HEK293 (cell line): Measurements from ENCODE around the gene PAX9.
A peak's percentile ranks its signal among the peaks of the same experiment; 100 is the strongest.

ENCODE experiments used
- CTCF ChIA-PET: fragments of 350-600 bp; formaldehyde crosslinking; extraction: SDS; loops from one replicate; lab custom pipeline; 2021; ENCODE audit warnings: antibody characterized with exemption; lab: Yijun Ruan, JAX
- POLR2A ChIA-PET: fragments of 300-600 bp; formaldehyde crosslinking; extraction: SDS; loops from one replicate; lab custom pipeline; 2020; ENCODE audit warnings: antibody characterized with exemption, inconsistent platforms; lab: Yijun Ruan, JAX
- H3K27ac ChIP-seq: fragments of 200-500 bp; sonication (Bioruptor generic); 2 replicates; pipeline ENCODE4 v1.5.1; 2014; ENCODE audit warnings: low read depth, low read length, control low read depth, inconsistent platforms; ENCODE audit errors: extremely low read depth
- H3K36me3 ChIP-seq, 2 experiments: fragments of 200-500 bp in 1 of 2; sonication (Bioruptor generic) in 1 of 2; 1 replicate in 1 of 2; 2 replicates in 1 of 2; pipeline ENCODE4 v1.5.1; 2014 to 2017; ENCODE audit warnings: inconsistent platforms in 2 of 2, low read length in 2 of 2; ENCODE audit not compliant: control insufficient read depth in 2 of 2, insufficient read depth in 1 of 2
- H3K4me1 ChIP-seq: fragments of 200-500 bp; sonication (Bioruptor generic); 2 replicates; pipeline ENCODE4 v1.5.1; 2014; ENCODE audit warnings: mild to moderate bottlenecking, low read length, inconsistent platforms; ENCODE audit not compliant: control insufficient read depth, insufficient read depth
- H3K4me3 ChIP-seq: 2 replicates; pipeline ENCODE4 v1.5.1; 2011; ENCODE audit warnings: low read depth, mild to moderate bottlenecking, control low read depth, low read length, moderate library complexity
- H3K9me3 ChIP-seq: fragments of 200-500 bp; sonication (Bioruptor generic); 2 replicates; pipeline ENCODE4 v1.5.1; 2014; ENCODE audit warnings: low read depth, low read length, inconsistent platforms; ENCODE audit not compliant: control insufficient read depth, insufficient read depth
- GFI1B ChIP-seq: fragments of 450-650 bp; formaldehyde crosslinking; IDR thresholded peaks from 2 replicates; pipeline ENCODE4 v1.5.1; 2016; ENCODE audit warnings: missing biosample characterization, missing genetic modification characterization
- GLIS1 ChIP-seq: fragments of 450-650 bp; formaldehyde crosslinking; IDR thresholded peaks from 2 replicates; pipeline ENCODE4 v1.5.1; 2016; ENCODE audit warnings: missing biosample characterization, missing genetic modification characterization
- IKZF3 ChIP-seq: fragments of 450-650 bp; IDR thresholded peaks from 2 replicates; pipeline ENCODE4 v1.5.0; 2018; ENCODE audit warnings: missing biosample characterization, mild to moderate bottlenecking, missing genetic modification characterization, moderate library complexity
- OSR2 ChIP-seq: fragments of 450-650 bp; formaldehyde crosslinking; IDR thresholded peaks from 2 replicates; pipeline ENCODE4 v1.5.1; 2016; ENCODE audit warnings: missing biosample characterization, missing genetic modification characterization
- ZIC2 ChIP-seq: fragments of 450-650 bp; formaldehyde crosslinking; IDR thresholded peaks from 2 replicates; pipeline ENCODE4 v1.5.1; 2016; ENCODE audit warnings: missing biosample characterization, missing genetic modification characterization
- ZNF10 ChIP-seq: fragments of 450-650 bp; formaldehyde crosslinking; IDR thresholded peaks from 2 replicates; pipeline ENCODE4 v1.5.1; 2017; ENCODE audit warnings: missing biosample characterization, missing genetic modification characterization
- ZNF114 ChIP-seq: fragments of 450-650 bp; formaldehyde crosslinking; IDR thresholded peaks from 2 replicates; pipeline ENCODE4 v1.5.0; 2017; ENCODE audit warnings: missing biosample characterization, missing genetic modification characterization
- ZNF155 ChIP-seq: fragments of 450-650 bp; formaldehyde crosslinking; IDR thresholded peaks from 2 replicates; pipeline ENCODE4 v1.5.1; 2016; ENCODE audit warnings: missing biosample characterization, missing genetic modification characterization
- ZNF169 ChIP-seq: fragments of 450-650 bp; formaldehyde crosslinking; IDR thresholded peaks from 2 replicates; pipeline ENCODE4 v1.5.1; 2016; ENCODE audit warnings: missing biosample characterization, missing genetic modification characterization
- ZNF341 ChIP-seq: fragments of 450-650 bp; formaldehyde crosslinking; IDR thresholded peaks from 2 replicates; pipeline ENCODE4; 2016; ENCODE audit warnings: low read depth, missing biosample characterization, missing genetic modification characterization
- ZNF366 ChIP-seq: fragments of 450-650 bp; formaldehyde crosslinking; conservative IDR thresholded peaks from 2 replicates; pipeline ENCODE4 v1.5.1; 2016; ENCODE audit warnings: missing biosample characterization, missing genetic modification characterization
- ZNF544 ChIP-seq: fragments of 450-650 bp; formaldehyde crosslinking; IDR thresholded peaks from 2 replicates; pipeline ENCODE4 v1.5.0; 2017; ENCODE audit warnings: missing biosample characterization, missing genetic modification characterization
- ZNF548 ChIP-seq: fragments of 450-650 bp; formaldehyde crosslinking; IDR thresholded peaks from 2 replicates; pipeline ENCODE4 v1.5.1; 2016; ENCODE audit warnings: missing biosample characterization, missing genetic modification characterization
- ZNF571 ChIP-seq: fragments of 450-650 bp; formaldehyde crosslinking; IDR thresholded peaks from 2 replicates; pipeline ENCODE4 v1.5.0; 2017; ENCODE audit warnings: missing biosample characterization, missing genetic modification characterization
- ZNF580 ChIP-seq: fragments of 450-650 bp; formaldehyde crosslinking; IDR thresholded peaks from 2 replicates; pipeline ENCODE4 v1.5.1; 2016; ENCODE audit warnings: missing biosample characterization, missing genetic modification characterization
- ZNF585B ChIP-seq: fragments of 450-650 bp; formaldehyde crosslinking; IDR thresholded peaks from 2 replicates; pipeline ENCODE4 v1.5.1; 2016; ENCODE audit warnings: missing biosample characterization, missing genetic modification characterization
- ZNF626 ChIP-seq: fragments of 450-650 bp; sonication (Bioruptor Pico); formaldehyde crosslinking; IDR thresholded peaks from 2 replicates; pipeline ENCODE4 v1.5.1; 2018; ENCODE audit warnings: missing biosample characterization, missing genetic modification characterization, inconsistent platforms
- ZNF747 ChIP-seq: fragments of 450-650 bp; formaldehyde crosslinking; IDR thresholded peaks from 2 replicates; pipeline ENCODE4 v1.5.1; 2016; ENCODE audit warnings: missing biosample characterization, missing genetic modification characterization
- ZNF791 ChIP-seq: fragments of 450-650 bp; formaldehyde crosslinking; IDR thresholded peaks from 2 replicates; pipeline ENCODE4 v1.5.1; 2016; ENCODE audit warnings: missing biosample characterization, missing genetic modification characterization
- TF ChIP-seq, protein P1 (sequence below): fragments of 450-650 bp; formaldehyde crosslinking; IDR thresholded peaks from 2 replicates; pipeline ENCODE4 v1.5.1; 2016; ENCODE audit warnings: missing biosample characterization, missing genetic modification characterization, borderline replicate concordance

Gene PAX9

DNA sequence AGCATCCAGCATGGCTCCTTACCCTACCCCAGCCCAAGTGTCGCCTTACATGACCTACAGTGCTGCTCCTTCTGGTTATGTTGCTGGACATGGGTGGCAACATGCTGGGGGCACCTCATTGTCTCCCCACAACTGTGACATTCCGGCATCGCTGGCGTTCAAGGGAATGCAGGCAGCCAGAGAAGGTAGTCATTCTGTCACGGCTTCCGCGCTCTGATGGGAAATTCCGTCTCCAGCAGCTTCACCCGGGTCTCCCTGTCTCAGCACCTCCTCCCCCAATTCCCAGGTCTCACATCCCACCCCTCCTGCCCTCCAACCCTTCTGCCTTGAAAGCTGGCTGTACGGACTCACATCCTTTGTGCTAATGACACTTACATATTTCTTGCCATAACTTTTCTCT lies 14.6 kb downstream of the PAX9 start:
- ChIA-PET CTCF (no interaction called here), POLR2A (no interaction called here)
- Histone ChIP-seq H3K4me1 (peaks cover 5% of the 10 kb centered on the region; the same call in 1 of the 2 replicates), H3K4me3 (no peak overlapping the region), H3K9me3 (no peaks in the 10 kb centered on the region), H3K27ac (no peak overlapping the region), H3K36me3 (peaks cover 15 to 20% of the 10 kb centered on the region in 2 experiments)
- TF ChIP-seq ZNF580 (tag by site-specific recombination) (no peak), ZNF544 (tag by site-specific recombination) (no peak), ZNF791 (tag by site-specific recombination) (no peak), ZNF114 (tag by site-specific recombination) (no peak), ZIC2 (tag by site-specific recombination) (no peak), ZNF747 (tag by site-specific recombination) (no peak)

- ChIA-PET CTCF (interaction anchor here (0.6 to 0.8 kb wide), 3 partner anchors 26 to 435 kb away, joined by 3 read pairs; no protein-coding TSS in a partner anchor), POLR2A (no interaction called here)
- Histone ChIP-seq H3K4me1 (peaks cover 6% of the 10 kb centered on the region), H3K4me3 (no peak overlapping the region), H3K9me3 (no peaks in the 10 kb centered on the region), H3K36me3 (peaks cover 2 to 7% of the 10 kb centered on the region in 2 experiments; a peak in 2 of 3 replicates), H3K27ac (no peak overlapping the region)
- no peak for TF ChIP-seq GFI1B
- TF ChIP-seq, protein P1, sequence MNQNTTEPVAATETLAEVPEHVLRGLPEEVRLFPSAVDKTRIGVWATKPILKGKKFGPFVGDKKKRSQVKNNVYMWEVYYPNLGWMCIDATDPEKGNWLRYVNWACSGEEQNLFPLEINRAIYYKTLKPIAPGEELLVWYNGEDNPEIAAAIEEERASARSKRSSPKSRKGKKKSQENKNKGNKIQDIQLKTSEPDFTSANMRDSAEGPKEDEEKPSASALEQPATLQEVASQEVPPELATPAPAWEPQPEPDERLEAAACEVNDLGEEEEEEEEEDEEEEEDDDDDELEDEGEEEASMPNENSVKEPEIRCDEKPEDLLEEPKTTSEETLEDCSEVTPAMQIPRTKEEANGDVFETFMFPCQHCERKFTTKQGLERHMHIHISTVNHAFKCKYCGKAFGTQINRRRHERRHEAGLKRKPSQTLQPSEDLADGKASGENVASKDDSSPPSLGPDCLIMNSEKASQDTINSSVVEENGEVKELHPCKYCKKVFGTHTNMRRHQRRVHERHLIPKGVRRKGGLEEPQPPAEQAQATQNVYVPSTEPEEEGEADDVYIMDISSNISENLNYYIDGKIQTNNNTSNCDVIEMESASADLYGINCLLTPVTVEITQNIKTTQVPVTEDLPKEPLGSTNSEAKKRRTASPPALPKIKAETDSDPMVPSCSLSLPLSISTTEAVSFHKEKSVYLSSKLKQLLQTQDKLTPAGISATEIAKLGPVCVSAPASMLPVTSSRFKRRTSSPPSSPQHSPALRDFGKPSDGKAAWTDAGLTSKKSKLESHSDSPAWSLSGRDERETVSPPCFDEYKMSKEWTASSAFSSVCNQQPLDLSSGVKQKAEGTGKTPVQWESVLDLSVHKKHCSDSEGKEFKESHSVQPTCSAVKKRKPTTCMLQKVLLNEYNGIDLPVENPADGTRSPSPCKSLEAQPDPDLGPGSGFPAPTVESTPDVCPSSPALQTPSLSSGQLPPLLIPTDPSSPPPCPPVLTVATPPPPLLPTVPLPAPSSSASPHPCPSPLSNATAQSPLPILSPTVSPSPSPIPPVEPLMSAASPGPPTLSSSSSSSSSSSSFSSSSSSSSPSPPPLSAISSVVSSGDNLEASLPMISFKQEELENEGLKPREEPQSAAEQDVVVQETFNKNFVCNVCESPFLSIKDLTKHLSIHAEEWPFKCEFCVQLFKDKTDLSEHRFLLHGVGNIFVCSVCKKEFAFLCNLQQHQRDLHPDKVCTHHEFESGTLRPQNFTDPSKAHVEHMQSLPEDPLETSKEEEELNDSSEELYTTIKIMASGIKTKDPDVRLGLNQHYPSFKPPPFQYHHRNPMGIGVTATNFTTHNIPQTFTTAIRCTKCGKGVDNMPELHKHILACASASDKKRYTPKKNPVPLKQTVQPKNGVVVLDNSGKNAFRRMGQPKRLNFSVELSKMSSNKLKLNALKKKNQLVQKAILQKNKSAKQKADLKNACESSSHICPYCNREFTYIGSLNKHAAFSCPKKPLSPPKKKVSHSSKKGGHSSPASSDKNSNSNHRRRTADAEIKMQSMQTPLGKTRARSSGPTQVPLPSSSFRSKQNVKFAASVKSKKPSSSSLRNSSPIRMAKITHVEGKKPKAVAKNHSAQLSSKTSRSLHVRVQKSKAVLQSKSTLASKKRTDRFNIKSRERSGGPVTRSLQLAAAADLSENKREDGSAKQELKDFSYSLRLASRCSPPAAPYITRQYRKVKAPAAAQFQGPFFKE (tag by site-specific recombination) = no peak
- TF ChIP-seq GLIS1 (tag by site-specific recombination) = no peak
- no peak for TF ChIP-seq ZNF548
- no peak for TF ChIP-seq ZNF571 (tag by site-specific recombination)
- TF ChIP-seq ZNF169 (tag by site-specific recombination) = no peak
- TF ChIP-seq ZNF10 (tag by site-specific recombination) = no peak
These were observed 20.7 kb downstream of the PAX9 start for GRCh38 chr14:36682338-36682737.

DNA sequence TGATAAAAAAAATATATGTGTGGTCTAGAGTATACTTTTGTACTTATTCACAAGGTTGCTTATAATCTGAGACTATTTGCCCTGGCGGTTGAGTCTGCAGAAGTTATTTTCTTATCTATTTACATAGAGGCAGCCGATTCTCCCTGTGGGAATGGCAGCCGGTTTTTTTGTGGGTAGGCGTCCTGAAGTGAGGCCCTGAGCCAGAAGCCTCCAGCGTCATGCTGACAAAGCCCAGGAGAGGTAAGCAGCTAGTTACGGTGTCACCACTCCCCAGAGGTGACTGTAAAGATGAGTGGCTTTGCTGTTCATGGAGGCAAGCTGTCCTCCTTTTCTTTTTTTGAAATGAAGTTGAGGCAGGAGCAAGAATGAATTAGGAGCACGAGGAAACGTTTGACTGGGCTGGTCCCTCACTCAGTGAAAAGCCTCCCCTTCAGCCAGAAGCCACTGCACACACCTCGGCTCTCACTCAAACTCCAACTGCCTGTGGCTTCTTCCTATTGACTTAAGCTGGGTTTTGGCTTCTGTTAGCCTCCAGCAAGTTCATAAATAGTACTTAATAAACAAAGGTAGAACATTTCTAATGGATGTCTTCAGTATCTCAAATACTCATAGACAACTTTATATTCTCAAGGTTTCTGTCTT lies 21.5 kb downstream of the PAX9 start:
- H3K36me3 ChIP-seq = peaks cover 0 to 2% of the 10 kb centered on the region in 2 experiments; a peak in 1 of 3 replicates
- H3K9me3 ChIP-seq = no peaks in the 10 kb centered on the region
- ChIA-PET CTCF (interaction anchor here (0.8 kb wide), 1 partner anchor 27 kb away, joined by 3 read pairs; no protein-coding TSS in a partner anchor), POLR2A (no interaction called here)
- H3K4me1 ChIP-seq = peaks cover 6% of the 10 kb centered on the region
- no peak overlapping the region for H3K27ac ChIP-seq
- no peak overlapping the region for H3K4me3 ChIP-seq
- no peak for TF ChIP-seq ZNF626 (tag by site-specific recombination)
- peak; percentile 55 for TF ChIP-seq ZIC2 (tag by site-specific recombination)
- TF ChIP-seq ZNF585B (tag by site-specific recombination) = no peak
- TF ChIP-seq ZNF366 (tag by site-specific recombination) = no peak
- TF ChIP-seq ZNF341 (tag by site-specific recombination) = peak; percentile 53
- 0 out of 2 replicates have a peak, but pooled peaks have one; percentile 27 for TF ChIP-seq IKZF3
- peak; percentile 56; the same call in 1 of the 2 replicates for TF ChIP-seq OSR2 (tag by site-specific recombination)
- TF ChIP-seq ZNF155 = no peak
